Neural progenitor cell (in vitro differentiated cells): Measurements from ENCODE around the gene STAMBP. TPM values are rescaled to one million over a fixed set of nuclear protein-coding genes. Genes with fewer than 3 reads are reported as not detected.

Source experiments
- DNase-seq: peaks from one replicate; pipeline ENCODE4 v3.0.0-alpha.2; 2016; ENCODE audit warnings: low spot score
- H2AFZ ChIP-seq: fragments of 200-600 bp; sonication (generic); replicated peaks from 2 replicates; pipeline ENCODE4 v1.6.1; 2016; ENCODE audit warnings: antibody characterized with exemption
- H3F3A ChIP-seq: fragments of 200-600 bp; sonication (generic); 2 replicates; pipeline ENCODE4 v1.6.1; 2016; ENCODE audit warnings: antibody characterized with exemption, low read depth
- H3K27ac ChIP-seq: fragments of 200-600 bp; sonication (generic); 2 replicates; pipeline ENCODE4 v1.5.1; 2016; ENCODE audit warnings: mild to moderate bottlenecking
- H3K27me3 ChIP-seq: fragments of 200-600 bp; sonication (generic); 2 replicates; pipeline ENCODE4 v1.6.1; 2016; ENCODE audit warnings: mild to moderate bottlenecking, moderate library complexity
- H3K36me3 ChIP-seq: fragments of 200-600 bp; sonication (generic); 2 replicates; pipeline ENCODE4 v1.5.1; 2016
- H3K4me1 ChIP-seq: fragments of 200-600 bp; sonication (generic); 2 replicates; pipeline ENCODE4 v1.6.1; 2016; ENCODE audit warnings: mixed run types
- H3K4me2 ChIP-seq: fragments of 200-600 bp; sonication (generic); 2 replicates; pipeline ENCODE4 v1.6.1; 2016
- H3K4me3 ChIP-seq: fragments of 200-600 bp; sonication (generic); 2 replicates; pipeline ENCODE4 v1.5.1; 2016
- H3K79me2 ChIP-seq: fragments of 200-600 bp; sonication (generic); 2 replicates; pipeline ENCODE4 v1.6.1; 2016; ENCODE audit warnings: low read depth
- H3K9ac ChIP-seq: fragments of 200-600 bp; sonication (generic); 2 replicates; pipeline ENCODE4 v1.6.1; 2016
- H3K9me3 ChIP-seq: fragments of 200-600 bp; sonication (generic); 2 replicates; pipeline ENCODE4 v1.5.1; 2016; ENCODE audit warnings: low read depth
- H4K20me1 ChIP-seq: fragments of 200-600 bp; sonication (generic); 2 replicates; pipeline ENCODE4 v1.6.1; 2016; ENCODE audit warnings: low read depth
- H3K27ac Mint-ChIP-seq: 3 replicates; pipeline ENCODE4 v1.8.0; 2021; ENCODE audit warnings: mixed read lengths
- H3K27me3 Mint-ChIP-seq: 2 replicates; pipeline ENCODE4 v1.8.0; 2022; ENCODE audit warnings: low read depth, mild to moderate bottlenecking, inconsistent platforms, moderate library complexity, mixed read lengths; ENCODE audit not compliant: insufficient read depth
- H3K36me3 Mint-ChIP-seq: 3 replicates; pipeline ENCODE4 v1.8.0; 2021; ENCODE audit warnings: mixed read lengths
- H3K4me1 Mint-ChIP-seq: 3 replicates; pipeline ENCODE4 v1.8.0; 2021; ENCODE audit warnings: mixed read lengths
- H3K4me3 Mint-ChIP-seq: 3 replicates; pipeline ENCODE4 v1.8.0; 2021; ENCODE audit warnings: mild to moderate bottlenecking, moderate library complexity, mixed read lengths
- H3K9me3 Mint-ChIP-seq: 3 replicates; pipeline ENCODE4 v1.8.0; 2020; ENCODE audit warnings: mixed read lengths
- CTCF ChIP-seq: fragments of 200-600 bp; sonication (generic); IDR thresholded peaks from 2 replicates; pipeline ENCODE4 v1.5.1; 2017; ENCODE audit warnings: antibody characterized with exemption, mild to moderate bottlenecking
- EZH2 ChIP-seq: fragments of 200-600 bp; sonication (generic); IDR thresholded peaks from 2 replicates; pipeline ENCODE4 v1.6.1; 2017; ENCODE audit warnings: antibody characterized with exemption, mild to moderate bottlenecking, moderate library complexity
- EZH2phosphoT487 ChIP-seq: fragments of 200-600 bp; sonication (generic); IDR thresholded peaks from 2 replicates; pipeline ENCODE4 v1.6.1; 2017; ENCODE audit warnings: antibody characterized with exemption
- total RNA-seq: library from RNA; depleted of rRNA; stranded (reverse); fragments of >200 nt; gene quantifications from 2 replicates; pipeline ENCODE4 v1.2.3, GENCODE V29; 2015; ENCODE audit warnings: low replicate concordance

The STAMBP gene
- total RNA-seq, 1 donor from 2014 or later, result 77.3 TPM

- peaks cover 4% of the 10 kb centered on the region for H3K36me3 ChIP-seq
- TF ChIP-seq EZH2 (no peak), CTCF (no peak), EZH2phosphoT487 (no peak)
- no peaks in the 10 kb centered on the region for H3F3A ChIP-seq
- H3K4me1 ChIP-seq, result no peaks in the 10 kb centered on the region
- no peaks in the 10 kb centered on the region for H3K27me3 ChIP-seq
- H3K9me3 ChIP-seq, result no peaks in the 10 kb centered on the region
- no peak for DNase-seq
- no peaks in the 10 kb centered on the region for H3K9me3 Mint-ChIP-seq
- no peaks in the 10 kb centered on the region for H3K27me3 Mint-ChIP-seq
- H3K27ac ChIP-seq, result no peak overlapping the region
- no peak overlapping the region for H2AFZ ChIP-seq
- peaks cover 13% of the 10 kb centered on the region for H4K20me1 ChIP-seq
- no peak overlapping the region for H3K4me3 ChIP-seq
- no peaks in the 10 kb centered on the region for H3K79me2 ChIP-seq
- no peak overlapping the region for H3K27ac Mint-ChIP-seq
- no peak overlapping the region for H3K4me2 ChIP-seq
- no peaks in the 10 kb centered on the region for H3K4me1 Mint-ChIP-seq
- no peak overlapping the region for H3K4me3 Mint-ChIP-seq
- H3K9ac ChIP-seq, result no peak overlapping the region
- peaks cover 10% of the 10 kb centered on the region for H3K36me3 Mint-ChIP-seq
Measured at GRCh38 chr2:73838889-73839534, 10.3 kb downstream of the STAMBP start.

GRCh38 chr2:73839653-73840411 is 11.1 kb downstream of the STAMBP start:
- H3K27me3 Mint-ChIP-seq, result no peaks in the 10 kb centered on the region
- Histone ChIP-seq H2AFZ (no peak overlapping the region), H3K27ac (no peak overlapping the region)

GRCh38 chr2:73841912-73842738 is 13.4 kb downstream of the STAMBP start:
- Mint-ChIP-seq H3K4me3 (no peak overlapping the region), H3K4me1 (no peaks in the 10 kb centered on the region), H3K36me3 (peaks cover 9% of the 10 kb centered on the region), H3K27me3 (no peaks in the 10 kb centered on the region), H3K27ac (no peak overlapping the region), H3K9me3 (no peaks in the 10 kb centered on the region)
- Histone ChIP-seq H3K36me3 (peaks cover 4% of the 10 kb centered on the region), H3K4me3 (no peak overlapping the region), H3K9ac (no peak overlapping the region), H3K27me3 (no peaks in the 10 kb centered on the region), H3K79me2 (no peaks in the 10 kb centered on the region), H3F3A (no peaks in the 10 kb centered on the region), H3K27ac (no peak overlapping the region), H2AFZ (no peak overlapping the region), H3K4me1 (no peaks in the 10 kb centered on the region), H3K9me3 (no peaks in the 10 kb centered on the region), H4K20me1 (peaks cover 13% of the 10 kb centered on the region), H3K4me2 (no peak overlapping the region)
- TF ChIP-seq EZH2 (no peak), CTCF (no peak), EZH2phosphoT487 (no peak)
- no peak for DNase-seq

More at GRCh38 chr2:73839653-73840411, 11.1 kb downstream of the STAMBP start:
- TF ChIP-seq CTCF (no peak), EZH2phosphoT487 (no peak), EZH2 (no peak)
- no peak overlapping the region for H3K4me3 ChIP-seq
- H3K9ac ChIP-seq, result no peak overlapping the region
- no peak for DNase-seq
- no peaks in the 10 kb centered on the region for H3K4me1 ChIP-seq
- H3K79me2 ChIP-seq, result no peaks in the 10 kb centered on the region
- H3K9me3 ChIP-seq, result no peaks in the 10 kb centered on the region
- no peaks in the 10 kb centered on the region for H3K27me3 ChIP-seq
- H3K27ac Mint-ChIP-seq, result no peak overlapping the region
- peaks cover 13% of the 10 kb centered on the region for H4K20me1 ChIP-seq
- H3F3A ChIP-seq, result no peaks in the 10 kb centered on the region
- no peak overlapping the region for H3K4me3 Mint-ChIP-seq
- peaks cover 4% of the 10 kb centered on the region for H3K36me3 ChIP-seq
- peaks cover 4% of the 10 kb centered on the region for H3K36me3 Mint-ChIP-seq
- no peaks in the 10 kb centered on the region for H3K9me3 Mint-ChIP-seq
- H3K4me1 Mint-ChIP-seq, result no peaks in the 10 kb centered on the region
- H3K4me2 ChIP-seq, result no peak overlapping the region
